ENCODE data around the gene TEX51.

- TF ChIP-seq CTCF (IDR thresholded peaks at IDR 0.05; ENCODE audit: low read length): no peak
- TF ChIP-seq EZH2 (optimal IDR thresholded peaks at IDR 0.05; ENCODE audit: low read depth, low read length): no peak
- no peak for TF ChIP-seq EZH2phosphoT487 (IDR thresholded peaks at IDR 0.05; ENCODE audit: low read length)
Measured at GRCh38 chr2:126858991-126859390, 39.7 kb upstream of the TEX51 start.
